Measurements from ENCODE around the gene LYVE1.
"Not testable (repeated sequence)": the region's sequence is repeated elsewhere in the genome, so short reads cannot be mapped to it uniquely, and the experiment has no call there.

LYVE1 gene, protein sequence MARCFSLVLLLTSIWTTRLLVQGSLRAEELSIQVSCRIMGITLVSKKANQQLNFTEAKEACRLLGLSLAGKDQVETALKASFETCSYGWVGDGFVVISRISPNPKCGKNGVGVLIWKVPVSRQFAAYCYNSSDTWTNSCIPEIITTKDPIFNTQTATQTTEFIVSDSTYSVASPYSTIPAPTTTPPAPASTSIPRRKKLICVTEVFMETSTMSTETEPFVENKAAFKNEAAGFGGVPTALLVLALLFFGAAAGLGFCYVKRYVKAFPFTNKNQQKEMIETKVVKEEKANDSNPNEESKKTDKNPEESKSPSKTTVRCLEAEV

DNA sequence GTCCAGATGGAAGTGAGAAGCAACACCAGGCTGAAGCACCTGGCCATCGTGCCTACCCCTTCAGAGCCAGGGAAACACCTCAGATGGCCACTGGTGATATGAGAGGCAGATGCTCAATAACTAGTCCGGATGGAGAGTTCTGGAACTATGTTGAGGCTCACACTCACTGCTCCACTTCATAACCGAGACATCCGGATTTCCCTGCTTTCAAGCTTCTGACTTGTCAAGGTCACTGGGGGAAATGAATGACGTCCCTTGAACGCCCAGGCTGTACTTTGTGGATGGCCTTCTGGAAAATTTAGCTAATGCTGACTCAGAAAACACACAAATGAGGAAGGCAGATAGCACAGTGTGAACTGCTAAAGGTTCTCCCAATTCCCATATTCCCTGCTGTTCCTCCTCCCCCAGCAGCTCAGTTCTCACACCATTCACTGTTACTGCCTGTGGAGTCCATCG is at the start of gene LYVE1:
Gene LYVE1, minus strand, starts transcription at position 180 of the 456 bp plus-strand sequence. Its CDS starts 133 bp downstream, at position 47.
- no peak for DNase-seq

DNA sequence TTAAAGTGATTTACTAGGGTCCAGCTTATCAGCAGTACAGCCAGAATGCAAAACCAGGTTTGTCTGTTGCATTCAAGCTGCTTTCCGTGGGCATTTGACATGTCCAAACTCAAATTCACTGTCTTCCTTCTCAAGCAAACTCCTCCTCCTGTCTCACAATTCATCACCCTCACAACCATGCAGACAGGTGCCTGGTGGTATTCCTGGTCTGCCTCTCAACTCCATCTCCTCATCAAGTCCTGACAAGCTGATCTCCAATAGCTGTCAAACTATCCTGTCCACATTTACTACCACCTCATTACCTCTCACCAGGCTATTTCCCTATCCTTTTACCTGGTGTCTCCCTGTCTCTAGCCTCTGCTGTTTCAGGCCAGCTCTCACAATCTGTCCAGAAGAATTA is 49.1 kb upstream of the LYVE1 start:
- DNase-seq, result no peak

DNA sequence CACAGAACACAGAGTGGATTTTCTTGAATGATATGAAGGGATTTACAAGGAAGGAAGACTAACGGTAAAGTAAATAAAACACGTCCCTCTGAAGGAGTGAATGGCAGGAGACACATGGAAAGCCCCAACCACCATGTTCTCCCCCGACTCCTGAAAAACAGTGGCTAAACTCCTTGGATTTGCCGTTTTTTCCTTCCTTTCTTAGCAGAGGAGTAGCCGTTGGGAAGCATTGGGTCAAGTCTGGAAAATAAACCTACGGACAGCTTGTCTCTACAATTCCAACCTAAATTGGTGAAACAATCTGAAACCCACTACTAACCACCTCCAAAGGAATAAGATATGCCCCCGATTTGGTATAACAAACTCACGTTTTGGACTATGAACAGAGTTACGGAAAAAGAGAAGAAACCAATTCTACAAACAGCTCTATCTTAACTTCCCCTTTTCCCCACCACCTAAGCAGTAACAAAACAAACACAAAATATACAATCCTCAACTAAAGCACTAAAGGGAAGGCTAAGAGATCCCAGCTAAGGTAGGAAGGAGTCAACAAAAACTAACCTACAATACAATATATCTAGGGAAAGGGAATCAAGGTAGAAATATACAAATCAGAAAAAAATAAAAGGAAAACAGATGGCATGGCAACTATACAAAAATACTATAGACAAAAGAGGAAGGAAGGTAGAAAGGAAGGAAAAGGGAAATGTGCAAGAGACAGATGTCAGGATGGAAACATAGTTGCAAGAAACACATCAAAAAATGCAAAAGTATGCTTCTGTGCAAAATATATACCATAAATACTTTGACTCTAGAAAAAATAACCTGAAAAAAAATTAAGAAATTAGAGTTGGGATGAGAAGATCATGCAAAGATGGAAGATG is 43.8 kb upstream of the LYVE1 start:
- DNase-seq, result no peak

DNA sequence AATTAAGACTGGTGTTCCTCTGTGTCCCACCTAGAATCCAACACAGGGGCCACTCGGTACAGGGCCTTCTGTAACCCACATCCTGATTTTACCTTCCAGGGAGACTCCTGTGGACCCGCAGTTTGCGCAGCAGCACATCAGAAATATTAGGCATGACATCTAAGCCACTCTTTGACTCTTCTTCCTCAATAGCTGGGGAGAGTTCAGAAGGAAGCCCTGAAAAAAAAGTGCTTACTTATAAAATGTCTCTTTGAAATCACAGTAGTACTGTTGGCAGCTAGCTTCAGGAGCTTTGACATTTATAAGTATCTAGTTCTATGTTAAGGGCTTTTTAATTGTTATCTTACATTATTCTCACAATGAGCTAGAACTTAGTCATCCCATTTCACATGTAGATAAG is 41.2 kb upstream of the LYVE1 start:
- DNase-seq, result no peak

DNA sequence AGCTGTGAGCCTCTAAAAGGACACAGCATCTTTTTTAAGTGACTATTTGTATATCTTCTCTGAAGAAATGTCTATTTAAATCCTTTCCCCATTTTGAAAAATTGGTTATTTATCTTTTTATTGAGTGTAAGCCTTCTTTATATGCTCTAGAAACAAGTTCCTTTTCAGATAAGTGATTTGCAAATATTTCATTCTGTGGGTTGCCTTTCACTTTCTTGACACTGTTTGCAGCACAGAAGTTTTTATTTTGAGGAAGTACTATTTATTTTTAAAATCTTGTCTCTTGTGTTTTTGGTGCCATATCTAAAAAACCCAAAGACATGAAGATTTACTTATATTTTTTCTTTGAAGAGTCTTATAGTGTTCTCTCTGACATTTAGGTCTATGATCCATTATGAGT is 40.1 kb upstream of the LYVE1 start:
- no peak for DNase-seq

DNA sequence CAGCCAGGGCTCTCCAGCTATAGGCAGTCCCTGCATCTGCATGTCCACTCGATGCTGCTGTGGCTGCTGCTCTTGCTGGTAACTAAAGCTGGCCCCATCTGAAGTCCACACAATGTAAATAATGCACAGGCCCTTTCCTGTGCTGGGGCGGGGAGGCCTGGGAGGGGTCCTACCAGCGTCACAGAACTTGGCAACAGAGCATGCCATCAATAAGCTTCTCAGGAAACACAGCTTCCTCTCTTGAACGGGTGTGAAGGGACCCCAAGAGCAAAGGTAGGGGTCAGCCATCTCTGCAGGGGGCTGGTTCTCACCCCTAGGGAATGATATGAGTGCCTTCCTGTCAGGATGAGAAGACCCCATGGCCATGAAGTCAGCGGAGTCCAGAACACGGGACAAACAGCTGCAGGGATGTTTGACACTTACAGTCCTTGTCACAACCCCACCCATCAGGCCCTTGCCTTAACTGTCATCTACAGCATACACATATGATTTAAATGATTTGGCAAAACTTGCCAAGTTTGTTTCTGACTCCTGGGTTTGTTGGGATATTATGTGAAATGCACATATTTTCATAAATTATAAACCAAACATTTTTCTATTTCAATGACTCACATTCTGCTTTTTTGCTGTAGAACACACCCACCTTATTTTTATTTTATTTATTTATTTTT is 39.1 kb upstream of the LYVE1 start:
- no peak for DNase-seq

DNA sequence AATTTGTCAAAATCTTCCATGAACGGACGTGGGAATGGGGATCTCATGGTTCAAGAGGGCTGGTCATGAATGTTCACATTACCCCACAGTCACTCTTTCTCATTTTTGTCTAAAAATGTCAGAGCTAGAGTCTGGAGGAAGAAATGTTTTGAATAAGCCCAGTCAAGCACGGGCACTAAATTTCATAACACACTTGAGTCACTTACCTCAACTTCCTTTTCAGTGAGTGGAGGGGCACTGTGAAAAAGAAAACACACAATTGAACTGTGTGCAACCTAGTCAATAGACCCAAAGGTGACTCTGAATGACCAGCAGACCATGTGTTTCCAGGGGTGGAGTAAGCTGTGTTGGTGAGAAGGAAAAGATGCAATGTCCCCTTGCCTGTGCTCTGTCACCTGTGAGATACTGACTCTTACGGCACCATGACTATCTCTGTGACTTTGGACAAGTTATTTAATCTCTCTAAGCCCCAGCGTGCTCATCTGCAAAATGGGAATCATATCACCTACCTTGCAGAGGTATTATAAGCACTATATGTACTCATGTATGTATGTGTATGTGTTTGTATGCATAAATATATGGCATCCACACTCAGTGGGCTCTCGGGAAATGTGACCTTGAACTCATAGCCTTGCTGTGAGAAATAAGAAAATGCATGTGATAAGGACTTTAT is 38.2 kb upstream of the LYVE1 start:
- no peak for DNase-seq

DNA sequence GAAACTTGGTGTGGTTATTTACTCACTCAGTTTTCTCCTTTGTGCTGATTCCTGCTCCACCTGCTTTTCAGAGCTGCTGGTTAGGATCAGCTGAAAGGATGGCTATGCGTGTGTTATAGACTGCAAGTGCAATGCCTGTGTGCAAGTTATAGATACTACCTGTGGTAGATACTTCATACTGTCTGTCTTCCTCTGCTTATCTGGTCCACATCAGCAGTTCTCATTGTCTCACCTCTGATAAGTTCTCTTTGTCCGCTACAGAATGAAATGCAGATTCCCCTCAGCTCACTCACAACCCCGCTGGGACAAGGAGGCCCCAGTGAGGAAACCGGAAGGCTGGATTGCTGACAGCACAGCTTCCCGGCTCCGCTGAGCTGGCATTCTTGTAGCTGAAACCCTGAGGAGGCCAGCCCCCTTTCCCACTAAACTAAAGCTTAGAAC is 37.5 kb upstream of the LYVE1 start:
- DNase-seq, result no peak

DNA sequence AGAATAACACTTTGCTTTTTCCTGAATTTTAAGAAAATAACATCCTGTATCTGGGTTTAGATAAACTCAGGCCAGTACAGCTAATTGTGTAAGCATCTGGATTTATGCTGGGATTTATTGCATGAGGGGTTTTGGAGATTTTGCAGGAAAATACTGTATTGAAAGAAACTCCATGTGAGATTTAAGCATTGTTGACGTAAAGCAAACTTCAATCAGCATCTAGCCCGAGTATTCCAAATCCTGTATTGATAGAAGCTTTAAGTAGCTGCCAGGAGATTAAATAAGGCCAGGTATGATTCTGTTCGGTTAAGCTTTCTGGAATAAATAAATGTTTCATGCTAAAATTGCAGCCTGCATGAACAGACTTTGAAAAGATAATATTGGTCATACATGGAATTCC is 36.3 kb upstream of the LYVE1 start:
- no peak for DNase-seq

DNA sequence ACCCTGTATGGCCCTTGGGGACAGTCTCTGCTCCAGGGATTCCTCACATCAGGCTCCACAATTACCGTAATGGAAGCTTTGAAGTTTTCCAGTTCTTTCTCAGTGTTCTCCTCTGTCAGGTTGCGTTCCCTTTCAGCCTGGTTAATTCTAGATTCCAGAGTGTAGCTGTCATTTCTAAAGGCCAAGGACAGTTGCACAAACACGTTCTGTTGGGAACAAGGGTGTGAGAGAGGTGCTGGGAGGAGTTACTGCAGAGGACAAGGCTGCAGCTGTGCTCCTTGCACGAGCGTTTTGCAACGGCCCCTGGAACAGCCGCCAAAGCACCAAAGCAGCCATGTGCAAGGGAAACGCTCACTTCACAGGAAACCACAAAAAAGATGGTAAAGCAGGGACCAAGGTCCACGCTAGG is 35.9 kb upstream of the LYVE1 start:
- no peak for DNase-seq

DNA sequence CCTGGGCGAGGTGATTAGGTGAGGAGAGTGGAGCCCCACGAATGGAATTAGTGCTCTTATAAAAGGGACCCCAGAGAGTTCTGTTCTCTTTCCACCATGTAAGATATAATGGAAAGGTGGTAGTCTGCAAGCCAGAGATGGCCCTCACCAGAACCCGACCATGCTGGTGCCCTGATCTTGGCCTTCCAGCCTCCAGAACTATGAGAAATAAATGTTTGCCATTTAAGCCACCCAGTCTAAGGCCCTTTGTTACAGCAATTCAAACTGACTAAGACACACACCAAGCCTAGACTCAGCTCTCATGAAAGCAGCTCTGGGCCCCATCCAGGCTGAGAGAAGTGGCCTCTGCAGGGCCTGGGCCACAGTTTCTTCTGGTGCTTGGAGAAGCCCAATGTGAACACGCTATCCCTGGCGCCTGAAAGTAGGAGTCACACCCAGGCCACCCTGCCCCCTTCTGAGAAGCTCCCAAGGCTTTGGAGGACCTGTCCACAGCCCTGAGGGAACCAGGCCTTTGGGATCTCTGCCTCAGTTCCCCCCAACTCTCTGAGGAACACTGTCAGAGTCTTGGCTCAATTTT is 35.3 kb upstream of the LYVE1 start:
- DNase-seq, result no peak

DNA sequence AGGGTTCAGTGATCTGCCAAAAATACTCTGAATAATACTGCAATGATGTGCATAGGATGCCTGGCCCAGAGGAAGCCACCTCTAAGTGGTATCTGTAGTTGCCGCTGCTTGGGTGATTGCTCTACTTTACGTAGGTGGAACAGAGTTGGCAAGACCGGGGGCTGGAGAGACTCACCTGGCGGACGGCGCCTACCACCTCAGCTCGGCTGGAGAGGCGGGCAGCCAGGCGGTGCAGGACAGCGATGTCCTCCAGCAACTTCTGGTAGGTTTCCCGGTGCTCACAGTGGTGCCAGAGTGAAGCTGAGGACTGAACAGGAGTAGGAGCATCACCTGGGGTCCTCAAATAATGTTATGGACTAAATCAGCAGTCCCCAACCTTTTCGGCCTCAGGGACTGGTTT is 34.5 kb upstream of the LYVE1 start:
- DNase-seq, result no peak

DNA sequence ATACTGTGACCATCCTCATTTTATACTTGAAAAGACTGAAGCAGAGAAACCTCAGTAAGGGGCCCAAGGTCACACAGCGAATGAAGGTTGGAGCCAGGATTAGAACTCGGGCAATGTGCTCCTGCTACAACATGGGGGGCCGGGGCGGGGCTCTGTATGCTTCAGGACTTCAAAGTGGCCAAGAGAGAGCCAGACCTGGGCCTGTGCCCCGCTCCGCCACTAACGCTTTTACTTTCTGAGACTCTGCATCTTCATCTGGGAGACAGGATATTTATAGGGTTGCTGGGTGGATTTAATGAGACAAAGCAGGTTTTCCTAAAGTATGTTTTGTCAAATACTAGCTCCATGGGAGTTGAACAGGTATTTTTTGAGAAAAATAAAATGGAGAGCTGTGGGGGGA is 33.9 kb upstream of the LYVE1 start:
- DNase-seq, result no peak

DNA sequence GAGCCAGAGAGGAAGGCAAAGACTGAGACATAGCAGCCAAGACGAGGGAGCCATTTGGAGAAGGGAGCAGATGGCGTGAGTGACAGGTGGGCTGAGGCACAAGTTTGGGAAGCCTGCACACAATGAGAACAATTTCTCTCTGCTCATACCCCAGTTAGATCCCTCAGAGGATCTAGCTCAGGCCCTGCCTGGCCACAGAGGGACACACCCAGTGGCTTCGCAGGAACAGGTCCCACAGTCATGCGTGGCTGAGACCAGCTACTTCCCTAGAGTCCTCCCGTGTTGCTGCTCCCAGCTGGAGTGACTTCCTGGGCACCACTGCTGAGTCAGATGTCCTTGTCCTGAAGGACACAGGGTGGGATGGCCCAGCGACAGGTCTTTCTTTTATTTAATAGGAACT is 33.4 kb upstream of the LYVE1 start:
- DNase-seq, result no peak

DNA sequence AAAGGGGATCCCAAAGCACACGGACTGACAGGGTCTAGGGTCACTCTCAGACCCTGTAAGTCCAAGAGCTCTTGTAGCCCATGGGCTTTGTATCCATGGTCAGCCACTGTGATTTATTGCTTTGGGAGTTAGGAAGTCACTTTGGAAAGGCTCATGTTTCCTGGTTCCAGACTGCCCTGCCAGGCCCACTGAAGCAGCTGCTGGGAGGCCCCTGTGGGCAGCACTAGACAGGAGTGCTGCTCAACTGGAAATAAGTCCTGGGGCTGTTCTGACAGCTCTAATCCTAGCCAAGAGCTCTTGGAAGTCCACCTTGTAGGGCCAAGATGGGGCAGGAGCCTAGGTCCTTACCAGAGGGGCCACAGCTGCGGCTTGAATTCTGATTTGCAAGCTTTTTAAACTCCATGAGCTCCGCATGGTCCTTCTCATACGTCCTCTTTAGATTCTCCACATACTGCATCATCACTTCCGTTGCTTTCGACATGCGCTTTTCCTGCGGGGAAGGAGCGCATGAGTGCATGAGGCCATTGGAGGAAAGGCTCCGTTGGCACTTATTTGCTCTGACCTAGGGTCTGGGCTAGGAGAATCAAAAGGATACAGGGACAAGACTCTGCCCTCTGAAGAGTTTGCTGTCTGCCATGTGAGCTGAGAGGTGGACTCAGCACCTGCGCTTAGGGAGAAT is 32.2 kb upstream of the LYVE1 start:
- no peak for DNase-seq

DNA sequence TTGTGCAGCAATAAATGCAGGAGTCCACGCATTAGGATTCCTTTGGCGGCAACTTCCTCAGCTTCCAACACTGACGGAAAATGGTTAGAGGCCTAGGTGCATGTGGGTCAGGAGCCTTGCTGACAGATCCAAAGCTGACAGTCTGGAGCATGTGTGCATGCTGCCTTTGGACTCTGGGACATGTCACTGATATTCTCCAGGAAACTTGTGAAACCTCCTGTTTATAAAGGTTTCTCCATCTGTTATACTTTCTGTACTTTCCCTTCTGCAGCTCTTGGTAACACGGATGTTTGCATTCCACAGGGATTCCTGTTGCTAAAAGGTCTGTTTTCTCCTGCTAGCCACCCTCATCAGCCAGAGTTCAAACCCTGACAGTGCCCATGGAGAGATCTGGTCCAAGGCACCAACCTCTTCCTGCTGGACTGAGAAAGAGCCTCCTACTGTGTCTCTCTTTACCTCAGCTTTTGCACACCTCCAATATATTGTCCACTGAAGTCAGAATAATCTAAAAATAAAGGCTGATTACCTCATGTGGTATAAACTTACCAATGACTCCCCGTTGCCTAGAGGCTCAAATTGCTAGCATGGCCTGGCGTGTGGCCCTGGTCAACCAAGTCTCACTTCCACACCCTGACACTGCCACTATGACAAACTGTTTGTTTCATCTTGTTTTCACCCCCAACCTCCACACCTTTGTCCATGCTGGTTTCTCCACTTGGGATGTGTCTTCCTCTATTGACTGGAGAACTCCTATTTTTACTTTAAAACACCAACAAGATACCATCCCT is 31.1 kb upstream of the LYVE1 start:
- no peak for DNase-seq

DNA sequence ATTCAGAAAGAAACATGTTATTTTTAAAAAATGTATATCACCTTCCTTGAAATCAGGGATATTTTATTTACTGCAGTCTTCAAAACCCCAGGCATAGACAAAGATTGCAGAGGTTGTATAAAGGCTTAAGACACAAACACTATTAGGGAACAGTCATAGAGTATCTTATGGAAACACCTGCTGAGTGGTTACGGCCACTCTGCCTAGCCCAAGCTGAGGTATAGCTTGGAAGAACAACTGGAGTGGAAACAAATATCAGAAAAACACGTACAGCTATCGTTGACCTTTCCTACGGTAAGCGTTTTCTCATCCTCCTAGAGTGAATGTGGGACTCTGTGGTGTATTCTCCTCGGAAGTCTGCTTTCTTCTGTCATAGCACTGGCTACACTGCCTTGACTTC is 30.4 kb upstream of the LYVE1 start:
- DNase-seq, result no peak

DNA sequence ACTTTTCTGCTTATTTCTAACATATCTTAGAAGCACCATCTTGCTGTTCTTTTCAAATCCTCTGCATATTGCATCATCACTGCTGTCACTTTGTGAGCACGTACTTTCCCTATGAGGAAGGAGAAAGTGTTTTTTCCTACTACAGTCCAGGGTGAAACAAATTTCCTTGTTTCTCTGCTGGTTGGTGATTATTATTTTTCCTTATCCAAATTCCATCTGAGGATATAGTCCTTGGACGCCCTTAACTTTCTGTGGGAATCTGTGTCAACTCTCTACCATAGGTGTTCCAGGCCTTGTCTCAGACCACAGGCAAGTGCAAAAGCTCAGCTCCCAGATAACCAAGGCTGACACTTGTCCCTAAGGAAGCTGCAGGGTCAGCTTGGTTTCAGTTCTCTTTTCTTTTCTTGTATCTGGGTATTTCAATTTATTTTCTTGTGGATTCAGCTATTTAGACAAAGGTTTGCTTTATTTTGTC is 29.4 kb upstream of the LYVE1 start:
- DNase-seq, result no peak

DNA sequence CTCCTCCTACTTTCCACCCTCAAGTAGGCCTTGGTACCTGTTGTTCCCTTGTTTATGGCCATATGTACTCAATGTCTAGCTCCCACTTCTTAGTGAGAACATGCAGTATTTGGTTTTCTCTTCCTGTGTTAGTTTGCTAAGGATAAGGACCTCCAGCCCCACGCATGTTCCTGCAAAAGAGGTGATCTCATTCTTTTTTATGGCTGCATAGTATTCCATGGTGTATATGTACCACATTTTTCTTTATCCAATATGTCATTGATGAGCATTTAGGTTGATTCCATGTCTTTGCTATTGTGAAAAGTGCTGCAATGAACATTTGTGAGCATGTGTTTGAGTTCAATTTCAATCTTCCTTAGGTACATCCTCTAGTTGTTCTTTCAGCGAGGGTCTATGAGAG is 27.4 kb upstream of the LYVE1 start:
- DNase-seq, result not testable (repeated sequence)

DNA sequence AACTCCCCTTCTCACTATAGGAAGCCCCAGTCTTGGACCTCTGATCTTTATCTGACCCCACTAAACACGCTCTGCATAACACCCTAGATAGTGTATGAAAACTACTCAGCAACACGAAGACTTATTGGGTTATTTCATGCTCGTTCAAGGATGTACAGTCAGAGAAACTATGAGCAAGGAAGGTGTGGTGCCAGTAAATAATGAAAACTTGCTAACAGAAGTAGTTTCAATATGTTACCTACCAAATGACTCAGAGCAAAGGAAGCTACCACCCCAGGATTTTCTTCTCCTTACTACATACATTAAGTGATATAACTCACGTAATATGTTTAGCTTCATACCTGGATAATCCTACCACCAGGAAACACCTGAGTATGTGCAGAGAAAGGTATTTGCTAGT is 25.9 kb upstream of the LYVE1 start:
- DNase-seq, result no peak

DNA sequence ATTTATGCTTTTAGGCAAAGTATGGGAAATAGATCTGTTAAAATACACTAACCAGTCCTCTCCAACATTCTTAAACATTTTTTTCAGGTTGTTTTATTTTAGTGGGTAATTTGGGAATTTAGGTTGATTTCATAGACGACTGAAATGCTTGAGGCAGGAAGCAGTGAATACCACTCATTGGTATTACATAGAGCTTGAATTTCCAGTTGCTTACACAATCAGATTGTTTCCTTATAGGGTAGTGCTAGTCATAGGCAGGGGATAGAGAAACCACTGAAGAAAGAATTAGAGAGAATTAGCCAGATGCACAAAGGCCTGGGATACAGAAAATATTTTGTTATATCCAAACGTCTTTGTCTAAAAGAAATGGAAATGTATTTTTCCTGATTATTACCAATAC is 23.9 kb upstream of the LYVE1 start:
- DNase-seq, result no peak

Measured in activated CD4-positive, alpha-beta T cell treated with anti-CD3 and anti-CD28 coated beads, Interleukin-2, amount 50 U/mL, for 4 hours (primary cell).